Endodermal cell (in vitro differentiated cells): ENCODE results near the gene SULT4A1. TPM values are rescaled to one million over a fixed set of nuclear protein-coding genes. Genes with fewer than 3 reads are reported as not detected.

Experiments
- DNase-seq: peaks from one replicate; pipeline ENCODE4 v3.0.0-alpha.2; 2017
- H3K27ac ChIP-seq: 2 replicates; pipeline ENCODE4 v1.5.1; 2013; ENCODE audit warnings: mild to moderate bottlenecking, low read depth, low read length, moderate library complexity
- H3K27me3 ChIP-seq: 2 replicates; pipeline ENCODE4 v1.6.1; 2013; ENCODE audit warnings: mild to moderate bottlenecking, low read length, moderate library complexity; ENCODE audit not compliant: insufficient read depth, control insufficient read depth, poor library complexity, severe bottlenecking
- H3K36me3 ChIP-seq: 2 replicates; pipeline ENCODE4 v1.7.0; 2013; ENCODE audit warnings: mild to moderate bottlenecking, low read length, moderate library complexity; ENCODE audit not compliant: control insufficient read depth, insufficient read depth
- H3K4me1 ChIP-seq: one replicate; pipeline ENCODE4 v1.7.0; 2013; ENCODE audit warnings: low read length; ENCODE audit not compliant: control insufficient read depth, insufficient read depth
- H3K4me3 ChIP-seq: 2 replicates; pipeline ENCODE4 v1.5.1; 2013; ENCODE audit warnings: mild to moderate bottlenecking, low read length, moderate library complexity
- H3K9ac ChIP-seq: 2 replicates; pipeline ENCODE4 v1.6.1; 2013; ENCODE audit warnings: mild to moderate bottlenecking, low read length, moderate library complexity; ENCODE audit not compliant: poor library complexity, severe bottlenecking; ENCODE audit errors: extremely low read depth
- H3K9me3 ChIP-seq: 2 replicates; pipeline ENCODE4 v1.6.1; 2013; ENCODE audit warnings: mild to moderate bottlenecking, low read length, moderate library complexity; ENCODE audit not compliant: control insufficient read depth
- H3K27ac Mint-ChIP-seq: 2 replicates; pipeline ENCODE4 v1.8.0; 2020; ENCODE audit warnings: mixed read lengths
- H3K27me3 Mint-ChIP-seq: 2 replicates; pipeline ENCODE4 v1.8.0; 2021; ENCODE audit warnings: mild to moderate bottlenecking, mixed read lengths; ENCODE audit not compliant: insufficient read depth
- H3K36me3 Mint-ChIP-seq: 2 replicates; pipeline ENCODE4 v1.8.0; 2020; ENCODE audit warnings: low read depth, mixed read lengths
- H3K4me1 Mint-ChIP-seq: 2 replicates; pipeline ENCODE4 v1.8.0; 2020; ENCODE audit warnings: mixed read lengths
- H3K4me3 Mint-ChIP-seq: 2 replicates; pipeline ENCODE4 v1.8.0; 2020; ENCODE audit warnings: mild to moderate bottlenecking, moderate library complexity, mixed read lengths
- H3K9me3 Mint-ChIP-seq: 2 replicates; pipeline ENCODE4 v1.8.0; 2020; ENCODE audit warnings: mild to moderate bottlenecking, mixed read lengths
- CTCF ChIP-seq: fragments of 200-600 bp; sonication (generic); conservative IDR thresholded peaks from 2 replicates; pipeline ENCODE4 v1.5.0; 2021; ENCODE audit warnings: antibody characterized with exemption, mild to moderate bottlenecking
- WGBS, 2 experiments: methylation state at CpG; one replicate each; pipeline versions ENCODE4 v1.1.5 to v1.1.7; 2013; ENCODE audit warnings: missing lambda C conversion rate in 2 of 2, mixed read lengths in 1 of 2; ENCODE audit not compliant: insufficient coverage in 1 of 2, insufficient read length in 1 of 2; 5-methylcytosine and 5-hydroxymethylcytosine counted together
- total RNA-seq, 2 donors: library from RNA; stranded (reverse); fragmentation: NEBNext Ultra II Directional in 1 of 2; extraction: Animal tissue kit (Norgen Biotek cat#: 25700) in 1 of 2; gene quantifications; 2 replicates in 1 of 2; 3 replicates in 1 of 2; pipeline ENCODE4 v1.2.1, GENCODE V29; 2021

Gene SULT4A1
- total RNA-seq, 2 donors from 2014 or later, result 11.4 to 12.7 TPM

- H3K27me3 Mint-ChIP-seq, result no peaks in the 10 kb centered on the region
- no peak overlapping the region for H3K4me3 Mint-ChIP-seq
- Histone ChIP-seq H3K9ac (no peak overlapping the region), H3K27me3 (no peaks in the 10 kb centered on the region), H3K36me3 (no peaks in the 10 kb centered on the region), H3K4me3 (no peak overlapping the region), H3K27ac (no peak overlapping the region), H3K9me3 (no peaks in the 10 kb centered on the region), H3K4me1 (no peaks in the 10 kb centered on the region)
- no peak overlapping the region for H3K27ac Mint-ChIP-seq
- no peaks in the 10 kb centered on the region for H3K36me3 Mint-ChIP-seq
- TF ChIP-seq CTCF, result no peak
- no peaks in the 10 kb centered on the region for H3K9me3 Mint-ChIP-seq
- no peak for DNase-seq
- no peaks in the 10 kb centered on the region for H3K4me1 Mint-ChIP-seq
- WGBS, 2 experiments, result 83 to 87% methylated on average over 4 of the region's 4 CpGs
These were observed 85.0 kb downstream of the SULT4A1 start for GRCh38 chr22:43777286-43777685.

GRCh38 chr22:43776081-43776670, 86.1 kb downstream of the SULT4A1 start:
- H3K27me3 ChIP-seq, result no peaks in the 10 kb centered on the region
- H3K27me3 Mint-ChIP-seq, result no peaks in the 10 kb centered on the region
- H3K27ac ChIP-seq, result no peak overlapping the region
- H3K27ac Mint-ChIP-seq, result no peak overlapping the region
- H3K9me3 Mint-ChIP-seq, result no peaks in the 10 kb centered on the region
- H3K4me3 ChIP-seq, result no peak overlapping the region
- H3K4me1 Mint-ChIP-seq, result no peaks in the 10 kb centered on the region
- no peaks in the 10 kb centered on the region for H3K36me3 Mint-ChIP-seq
- 78 to 81% methylated on average over 7 to 9 of the region's 9 CpGs for WGBS, 2 experiments
- H3K4me1 ChIP-seq, result no peaks in the 10 kb centered on the region
- H3K4me3 Mint-ChIP-seq, result no peak overlapping the region
- no peak for DNase-seq
- no peak overlapping the region for H3K9ac ChIP-seq
- H3K36me3 ChIP-seq, result no peaks in the 10 kb centered on the region
- no peaks in the 10 kb centered on the region for H3K9me3 ChIP-seq
- no peak for TF ChIP-seq CTCF

Other genes starting within 250 kb of the SULT4A1 start
- 1 to 10 TPM; 1.8 to 2.0 TPM for gene EFCAB6, start 50.2 kb downstream of the SULT4A1 start, total RNA-seq
- under 1 TPM; 0.68 to 0.73 TPM for gene PNPLA5, start 29.5 kb upstream of the SULT4A1 start, total RNA-seq
- gene PNPLA3, start 61.3 kb upstream of the SULT4A1 start, total RNA-seq, result 10 to 100 TPM; 48.1 to 52.6 TPM
- 10 to 100 TPM; 54.4 to 56.0 TPM for gene SAMM50, start 92.9 kb upstream of the SULT4A1 start, total RNA-seq
- gene PARVB, start 161.8 kb upstream of the SULT4A1 start, total RNA-seq, result 10 to 100 TPM; 29.6 to 32.3 TPM